ENCODE data around the gene C12orf42. TPM values are rescaled to one million over a fixed set of nuclear protein-coding genes. Genes with fewer than 3 reads are reported as not detected.

Gene C12orf42
- polyA plus RNA-seq, 4 donors = 0.30 TPM; not detected in 3

- no peaks in the 10 kb centered on the region for H3K4me1 ChIP-seq (ENCODE audit: control insufficient read depth in 3 of 3, insufficient read depth in 2 of 3, low read depth in 1 of 3, low read length in 2 of 3)
- FAIRE-seq (no peak), DNase-seq (no peak)
- no peak overlapping the region for H3K4me3 ChIP-seq (ENCODE audit: low read depth in 1 of 3, low read length in 3 of 3)
- WGBS, 3 donors = 32 to 65% (median 45%) methylated on average over 2 of the region's 2 CpGs
- no peak overlapping the region for H3K27ac ChIP-seq (ENCODE audit: low read depth in 1 of 3, low read length in 2 of 3)
- H3K27me3 ChIP-seq (ENCODE audit: control insufficient read depth in 3 of 3, insufficient read depth in 3 of 3, low read length in 3 of 3) = no peaks in the 10 kb centered on the region
- H3K9me3 ChIP-seq (ENCODE audit: control insufficient read depth in 2 of 2, insufficient read depth in 1 of 2, low read depth in 1 of 2, low read length in 1 of 2) = no peaks in the 10 kb centered on the region
- H3K36me3 ChIP-seq (ENCODE audit: control insufficient read depth in 3 of 3, insufficient read depth in 2 of 3, low read depth in 1 of 3, low read length in 3 of 3) = no peaks in the 10 kb centered on the region
These were observed 20.7 kb downstream of the C12orf42 start for GRCh38 chr12:103475073-103475472.

GRCh38 chr12:103470664-103471063 lies 25.1 kb downstream of the C12orf42 start:
- DNase-seq (no peak), FAIRE-seq (no peak)
- Histone ChIP-seq H3K4me1 (ENCODE audit: control insufficient read depth in 3 of 3, insufficient read depth in 2 of 3, low read depth in 1 of 3, low read length in 2 of 3) (no peaks in the 10 kb centered on the region), H3K9me3 (ENCODE audit: control insufficient read depth in 2 of 2, insufficient read depth in 1 of 2, low read depth in 1 of 2, low read length in 1 of 2) (no peaks in the 10 kb centered on the region), H3K27me3 (ENCODE audit: control insufficient read depth in 3 of 3, insufficient read depth in 3 of 3, low read length in 3 of 3) (peaks cover 0 to 2% (median 0%) of the 10 kb centered on the region in 3 donors), H3K36me3 (ENCODE audit: control insufficient read depth in 3 of 3, insufficient read depth in 2 of 3, low read depth in 1 of 3, low read length in 3 of 3) (no peaks in the 10 kb centered on the region), H3K27ac (ENCODE audit: low read depth in 1 of 3, low read length in 2 of 3) (no peak overlapping the region), H3K4me3 (ENCODE audit: low read depth in 1 of 3, low read length in 3 of 3) (no peak overlapping the region)

DNA sequence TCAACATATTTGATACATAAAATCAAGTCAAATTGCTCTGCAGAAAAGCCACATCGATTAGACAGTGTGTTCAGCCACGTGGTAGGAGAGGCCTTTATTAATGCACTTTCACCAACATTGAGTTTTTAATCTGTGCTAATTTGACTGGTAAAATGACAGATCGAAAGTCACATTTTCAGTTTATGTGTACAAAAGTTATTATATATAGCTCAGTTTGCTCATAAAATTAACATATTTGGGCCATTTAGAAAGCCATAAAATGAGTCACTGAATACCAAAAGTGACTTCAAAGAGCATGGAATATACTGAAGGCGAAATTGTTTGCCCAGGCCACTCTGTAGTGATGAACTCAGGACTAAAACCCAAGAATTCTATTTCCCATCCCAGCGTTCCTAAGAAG lies 26.0 kb downstream of the C12orf42 start:
- no peak overlapping the region for H3K27ac ChIP-seq (ENCODE audit: low read depth in 1 of 3, low read length in 2 of 3)
- no peak for FAIRE-seq

DNA sequence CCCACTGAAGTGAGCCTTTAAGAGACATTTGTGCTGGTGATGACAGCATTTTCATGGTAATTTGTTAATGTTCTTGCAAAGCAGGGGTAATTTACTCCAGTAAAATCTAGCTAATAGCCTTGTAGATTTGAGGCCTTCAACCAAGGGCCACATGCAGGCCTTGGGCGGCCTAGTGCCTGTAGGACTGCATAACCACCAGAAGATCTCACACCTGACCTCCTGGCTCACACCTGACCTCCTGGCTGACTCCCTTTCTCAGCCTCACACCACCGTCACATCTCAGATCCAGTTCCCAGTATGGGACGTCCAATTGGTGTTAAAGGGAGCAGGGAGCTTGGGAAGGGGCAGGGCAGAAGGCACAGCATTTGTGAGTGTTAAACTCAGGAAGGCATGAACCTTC lies 26.9 kb downstream of the C12orf42 start:
- 57 to 71% (median 63%) methylated on average over 3 of the region's 3 CpGs for WGBS, 3 donors
- no peaks in the 10 kb centered on the region for H3K36me3 ChIP-seq (ENCODE audit: control insufficient read depth in 3 of 3, insufficient read depth in 2 of 3, low read depth in 1 of 3, low read length in 3 of 3)
- no peak for DNase-seq
- no peak overlapping the region for H3K27ac ChIP-seq (ENCODE audit: low read depth in 1 of 3, low read length in 2 of 3)
- peaks cover 0 to 2% (median 0%) of the 10 kb centered on the region in 3 donors for H3K27me3 ChIP-seq (ENCODE audit: control insufficient read depth in 3 of 3, insufficient read depth in 3 of 3, low read length in 3 of 3)
- no peaks in the 10 kb centered on the region for H3K9me3 ChIP-seq (ENCODE audit: control insufficient read depth in 2 of 2, insufficient read depth in 1 of 2, low read depth in 1 of 2, low read length in 1 of 2)
- FAIRE-seq = no peak
- H3K4me3 ChIP-seq (ENCODE audit: low read depth in 1 of 3, low read length in 3 of 3) = no peak overlapping the region
- H3K4me1 ChIP-seq (ENCODE audit: control insufficient read depth in 3 of 3, insufficient read depth in 2 of 3, low read depth in 1 of 3, low read length in 2 of 3) = no peaks in the 10 kb centered on the region

More for the DNA sequence above, 26.0 kb downstream of the C12orf42 start:
- Histone ChIP-seq H3K4me3 (ENCODE audit: low read depth in 1 of 3, low read length in 3 of 3) (no peak overlapping the region), H3K4me1 (ENCODE audit: control insufficient read depth in 3 of 3, insufficient read depth in 2 of 3, low read depth in 1 of 3, low read length in 2 of 3) (no peaks in the 10 kb centered on the region), H3K9me3 (ENCODE audit: control insufficient read depth in 2 of 2, insufficient read depth in 1 of 2, low read depth in 1 of 2, low read length in 1 of 2) (no peaks in the 10 kb centered on the region), H3K36me3 (ENCODE audit: control insufficient read depth in 3 of 3, insufficient read depth in 2 of 3, low read depth in 1 of 3, low read length in 3 of 3) (no peaks in the 10 kb centered on the region), H3K27me3 (ENCODE audit: control insufficient read depth in 3 of 3, insufficient read depth in 3 of 3, low read length in 3 of 3) (peaks cover 0 to 2% (median 0%) of the 10 kb centered on the region in 3 donors)
- 51 to 64% (median 55%) methylated on average over 5 of the region's 5 CpGs for WGBS, 3 donors
- no peak for DNase-seq

GRCh38 chr12:103462675-103463074 lies 33.1 kb downstream of the C12orf42 start:
- Histone ChIP-seq H3K4me3 (ENCODE audit: low read depth in 1 of 3, low read length in 3 of 3) (no peak overlapping the region), H3K36me3 (ENCODE audit: control insufficient read depth in 3 of 3, insufficient read depth in 2 of 3, low read depth in 1 of 3, low read length in 3 of 3) (no peaks in the 10 kb centered on the region), H3K27ac (ENCODE audit: low read depth in 1 of 3, low read length in 2 of 3) (no peak overlapping the region), H3K9me3 (ENCODE audit: control insufficient read depth in 2 of 2, insufficient read depth in 1 of 2, low read depth in 1 of 2, low read length in 1 of 2) (no peaks in the 10 kb centered on the region), H3K27me3 (ENCODE audit: control insufficient read depth in 3 of 3, insufficient read depth in 3 of 3, low read length in 3 of 3) (peaks cover 0 to 2% (median 0%) of the 10 kb centered on the region in 3 donors), H3K4me1 (ENCODE audit: control insufficient read depth in 3 of 3, insufficient read depth in 2 of 3, low read depth in 1 of 3, low read length in 2 of 3) (no peaks in the 10 kb centered on the region)
- FAIRE-seq (no peak), DNase-seq (no peak)
- 73 to 79% (median 75%) methylated on average over 3 of the region's 3 CpGs for WGBS, 3 donors

GRCh38 chr12:103457471-103457870 lies 38.3 kb downstream of the C12orf42 start:
- no peak overlapping the region for H3K4me3 ChIP-seq (ENCODE audit: low read depth in 1 of 3, low read length in 3 of 3)
- FAIRE-seq (no peak), DNase-seq (no peak)
- no peaks in the 10 kb centered on the region for H3K4me1 ChIP-seq (ENCODE audit: control insufficient read depth in 3 of 3, insufficient read depth in 2 of 3, low read depth in 1 of 3, low read length in 2 of 3)
- H3K9me3 ChIP-seq (ENCODE audit: control insufficient read depth in 2 of 2, insufficient read depth in 1 of 2, low read depth in 1 of 2, low read length in 1 of 2) = no peaks in the 10 kb centered on the region
- no peak overlapping the region for H3K27ac ChIP-seq (ENCODE audit: low read depth in 1 of 3, low read length in 2 of 3)
- no peaks in the 10 kb centered on the region for H3K27me3 ChIP-seq (ENCODE audit: control insufficient read depth in 3 of 3, insufficient read depth in 3 of 3, low read length in 3 of 3)
- WGBS, 3 donors = 53 to 63% (median 62%) methylated on average over 2 of the region's 2 CpGs
- H3K36me3 ChIP-seq (ENCODE audit: control insufficient read depth in 3 of 3, insufficient read depth in 2 of 3, low read depth in 1 of 3, low read length in 3 of 3) = no peaks in the 10 kb centered on the region

DNA sequence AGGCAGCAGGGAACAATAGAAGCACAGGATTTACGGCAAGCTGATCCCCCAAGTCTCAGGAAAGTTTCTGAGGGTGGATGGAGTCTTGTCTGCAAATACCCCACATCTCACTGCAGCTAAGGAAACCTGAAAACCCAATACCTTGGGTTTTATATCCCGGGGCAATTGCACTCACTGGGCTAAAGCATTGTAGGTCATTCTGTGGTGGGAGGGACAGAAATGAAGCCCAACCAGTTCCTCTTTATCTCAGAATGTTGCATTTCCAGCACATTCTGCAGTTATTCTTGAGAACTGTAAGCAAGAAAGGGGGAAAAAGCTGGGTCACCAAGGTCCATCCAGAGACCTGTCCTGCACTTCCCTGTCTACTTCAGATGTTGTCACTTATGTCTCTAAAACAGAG lies 39.8 kb downstream of the C12orf42 start:
- Histone ChIP-seq H3K9me3 (ENCODE audit: control insufficient read depth in 2 of 2, insufficient read depth in 1 of 2, low read depth in 1 of 2, low read length in 1 of 2) (no peaks in the 10 kb centered on the region), H3K27ac (ENCODE audit: low read depth in 1 of 3, low read length in 2 of 3) (no peak overlapping the region), H3K27me3 (ENCODE audit: control insufficient read depth in 3 of 3, insufficient read depth in 3 of 3, low read length in 3 of 3) (no peaks in the 10 kb centered on the region), H3K4me3 (ENCODE audit: low read depth in 1 of 3, low read length in 3 of 3) (no peak overlapping the region), H3K36me3 (ENCODE audit: control insufficient read depth in 3 of 3, insufficient read depth in 2 of 3, low read depth in 1 of 3, low read length in 3 of 3) (no peaks in the 10 kb centered on the region), H3K4me1 (ENCODE audit: control insufficient read depth in 3 of 3, insufficient read depth in 2 of 3, low read depth in 1 of 3, low read length in 2 of 3) (no peaks in the 10 kb centered on the region)
- FAIRE-seq = no peak
- WGBS, 3 donors = 67 to 82% (median 74%) methylated on average over 2 of the region's 2 CpGs
- DNase-seq = no peak

- WGBS, 3 donors = 40 to 64% (median 57%) methylated on average over 3 of the region's 3 CpGs
- Histone ChIP-seq H3K36me3 (ENCODE audit: control insufficient read depth in 3 of 3, insufficient read depth in 2 of 3, low read depth in 1 of 3, low read length in 3 of 3) (no peaks in the 10 kb centered on the region), H3K4me1 (ENCODE audit: control insufficient read depth in 3 of 3, insufficient read depth in 2 of 3, low read depth in 1 of 3, low read length in 2 of 3) (no peaks in the 10 kb centered on the region), H3K27me3 (ENCODE audit: control insufficient read depth in 3 of 3, insufficient read depth in 3 of 3, low read length in 3 of 3) (no peaks in the 10 kb centered on the region), H3K27ac (ENCODE audit: low read depth in 1 of 3, low read length in 2 of 3) (no peak overlapping the region), H3K4me3 (ENCODE audit: low read depth in 1 of 3, low read length in 3 of 3) (no peak overlapping the region), H3K9me3 (ENCODE audit: control insufficient read depth in 2 of 2, insufficient read depth in 1 of 2, low read depth in 1 of 2, low read length in 1 of 2) (no peaks in the 10 kb centered on the region)
- DNase-seq (no peak), FAIRE-seq (no peak)
These were observed 40.6 kb downstream of the C12orf42 start for GRCh38 chr12:103455020-103455763.

DNA sequence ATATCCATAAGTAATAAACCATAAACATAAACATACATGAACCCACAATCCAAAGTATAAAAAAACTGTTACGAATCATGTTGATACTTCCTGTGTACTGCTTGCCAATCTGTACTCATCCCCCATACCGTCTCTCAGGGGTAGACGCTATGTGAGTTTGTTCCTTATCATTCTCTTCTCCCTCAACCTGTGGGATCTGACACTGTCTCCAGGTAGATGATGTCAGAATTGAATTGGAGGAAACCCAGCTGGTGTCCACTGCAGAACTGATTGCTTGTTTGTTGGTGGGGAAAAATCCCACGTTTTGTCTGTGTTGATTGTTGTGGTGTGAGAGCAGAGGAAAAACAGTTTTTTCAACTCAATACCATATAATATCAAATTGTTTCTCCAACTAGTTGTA lies 50.8 kb downstream of the C12orf42 start:
- no peak for FAIRE-seq
- H3K36me3 ChIP-seq (ENCODE audit: control insufficient read depth in 3 of 3, insufficient read depth in 2 of 3, low read depth in 1 of 3, low read length in 3 of 3) = no peaks in the 10 kb centered on the region
- H3K27ac ChIP-seq (ENCODE audit: low read depth in 1 of 3, low read length in 2 of 3) = no peak overlapping the region
- no peaks in the 10 kb centered on the region for H3K9me3 ChIP-seq (ENCODE audit: control insufficient read depth in 2 of 2, insufficient read depth in 1 of 2, low read depth in 1 of 2, low read length in 1 of 2)
- DNase-seq = no peak
- no peak overlapping the region for H3K4me3 ChIP-seq (ENCODE audit: low read depth in 1 of 3, low read length in 3 of 3)
- H3K27me3 ChIP-seq (ENCODE audit: control insufficient read depth in 3 of 3, insufficient read depth in 3 of 3, low read length in 3 of 3) = no peaks in the 10 kb centered on the region
- WGBS, 3 donors = 40 to 46% (median 43%) methylated on average over 4 of the region's 4 CpGs
- H3K4me1 ChIP-seq (ENCODE audit: control insufficient read depth in 3 of 3, insufficient read depth in 2 of 3, low read depth in 1 of 3, low read length in 2 of 3) = no peaks in the 10 kb centered on the region

Measured in small intestine (tissue), 7 donors.